ENCODE results near the gene FLYWCH2.

DNA sequence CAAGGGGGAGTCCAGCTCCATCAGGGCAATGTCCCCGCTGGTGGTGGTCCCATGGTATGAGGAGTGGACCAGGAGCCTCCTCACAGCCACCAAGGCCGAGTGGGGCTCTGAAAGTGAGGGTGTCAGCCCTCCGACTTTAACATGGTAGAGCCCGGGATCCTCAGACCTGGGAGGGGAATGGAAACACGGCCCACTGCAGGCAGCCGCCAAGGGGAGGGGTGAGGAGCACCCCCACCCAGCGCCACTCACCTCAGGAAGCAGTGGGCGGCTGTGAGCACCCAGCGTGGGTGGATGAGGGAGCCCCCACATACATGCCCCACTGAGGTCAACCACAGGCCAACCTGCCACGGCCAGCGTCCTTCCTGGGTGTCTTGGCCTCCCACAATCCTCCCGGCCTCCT, 42.1 kb upstream of the FLYWCH2 start:
- TF ChIP-seq, protein P1, sequence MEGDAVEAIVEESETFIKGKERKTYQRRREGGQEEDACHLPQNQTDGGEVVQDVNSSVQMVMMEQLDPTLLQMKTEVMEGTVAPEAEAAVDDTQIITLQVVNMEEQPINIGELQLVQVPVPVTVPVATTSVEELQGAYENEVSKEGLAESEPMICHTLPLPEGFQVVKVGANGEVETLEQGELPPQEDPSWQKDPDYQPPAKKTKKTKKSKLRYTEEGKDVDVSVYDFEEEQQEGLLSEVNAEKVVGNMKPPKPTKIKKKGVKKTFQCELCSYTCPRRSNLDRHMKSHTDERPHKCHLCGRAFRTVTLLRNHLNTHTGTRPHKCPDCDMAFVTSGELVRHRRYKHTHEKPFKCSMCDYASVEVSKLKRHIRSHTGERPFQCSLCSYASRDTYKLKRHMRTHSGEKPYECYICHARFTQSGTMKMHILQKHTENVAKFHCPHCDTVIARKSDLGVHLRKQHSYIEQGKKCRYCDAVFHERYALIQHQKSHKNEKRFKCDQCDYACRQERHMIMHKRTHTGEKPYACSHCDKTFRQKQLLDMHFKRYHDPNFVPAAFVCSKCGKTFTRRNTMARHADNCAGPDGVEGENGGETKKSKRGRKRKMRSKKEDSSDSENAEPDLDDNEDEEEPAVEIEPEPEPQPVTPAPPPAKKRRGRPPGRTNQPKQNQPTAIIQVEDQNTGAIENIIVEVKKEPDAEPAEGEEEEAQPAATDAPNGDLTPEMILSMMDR (IDR thresholded peaks at IDR 0.05 in 4 of 5, conservative IDR thresholded peaks at IDR 0.05 in 1 of 5) = no peak
- no peak for TF ChIP-seq POLR2A (IDR thresholded peaks at IDR 0.05)
